HepG2 (cell line): Measurements from ENCODE around the gene MLST8. TPM values are rescaled to one million over a fixed set of nuclear protein-coding genes. Genes with fewer than 3 reads are reported as not detected.

ENCODE experiments used
- AGO2 ChIP-seq: fragments of 200-400 bp; formaldehyde crosslinking; optimal IDR thresholded peaks from 2 replicates; pipeline ENCODE3; 2017; ENCODE audit warnings: mild to moderate bottlenecking, low read depth, low read length, moderate library complexity
- HNF4G ChIP-seq, 2 experiments: sonication (generic) in 1 of 2; formaldehyde crosslinking in 1 of 2; IDR thresholded peaks; 2 replicates each; pipeline versions ENCODE4 v1.4.0 to v1.6.1; 2011 to 2020; ENCODE audit warnings: borderline replicate concordance in 2 of 2, low read depth in 2 of 2, mild to moderate bottlenecking in 2 of 2, low read length in 1 of 2, missing genetic modification reagents in 1 of 2, moderate library complexity in 1 of 2
- KLF13 ChIP-seq: sonication (generic); formaldehyde crosslinking; IDR thresholded peaks from 2 replicates; pipeline ENCODE4 v1.4.0; 2020; ENCODE audit warnings: mild to moderate bottlenecking, missing genetic modification reagents
- LCORL ChIP-seq, 2 experiments: fragments of 450-650 bp in 1 of 2; sonication (generic) in 1 of 2; formaldehyde crosslinking in 1 of 2; IDR thresholded peaks; 2 replicates each; pipeline versions ENCODE4 v1.5.0 to v1.6.1; 2017 to 2020; ENCODE audit warnings: antibody characterized with exemption in 1 of 2, missing genetic modification reagents in 1 of 2
- PHF8 ChIP-seq: sonication (generic); formaldehyde crosslinking; IDR thresholded peaks from 2 replicates; pipeline ENCODE4 v1.5.0; 2020; ENCODE audit warnings: missing genetic modification reagents
- RARA ChIP-seq: IDR thresholded peaks from 2 replicates; pipeline ENCODE4 v1.6.1; 2016; ENCODE audit warnings: missing genetic modification reagents, missing compliant biosample characterization
- SMC3 ChIP-seq: IDR thresholded peaks from 2 replicates; pipeline ENCODE4 v1.6.1; 2011; ENCODE audit warnings: low read length, improper control_type of control experiment
- SRY ChIP-seq: sonication (generic); formaldehyde crosslinking; IDR thresholded peaks from 2 replicates; pipeline ENCODE4 v1.8.0; 2022; ENCODE audit warnings: mild to moderate bottlenecking, missing genetic modification reagents
- TGIF2 ChIP-seq: IDR thresholded peaks from 2 replicates; pipeline ENCODE4 v1.6.1; 2016; ENCODE audit warnings: control low read depth, missing compliant biosample characterization
- TP53 ChIP-seq: sonication (generic); formaldehyde crosslinking; conservative IDR thresholded peaks from 2 replicates; pipeline ENCODE4 v1.4.0; 2020; ENCODE audit warnings: missing genetic modification reagents
- ZBTB20 ChIP-seq: sonication (generic); formaldehyde crosslinking; IDR thresholded peaks from 2 replicates; pipeline ENCODE4 v1.8.1; 2023; ENCODE audit warnings: missing genetic modification reagents, low read depth, mild to moderate bottlenecking, borderline replicate concordance
- ZBTB7B ChIP-seq: sonication (generic); formaldehyde crosslinking; IDR thresholded peaks from 2 replicates; pipeline ENCODE4 v1.4.0; 2020; ENCODE audit warnings: missing genetic modification reagents
- ZFP1 ChIP-seq: IDR thresholded peaks from 2 replicates; pipeline ENCODE4 v1.6.1; 2016
- ZFX ChIP-seq: sonication (generic); formaldehyde crosslinking; IDR thresholded peaks from 2 replicates; pipeline ENCODE4 v1.4.0; 2020; ENCODE audit warnings: mild to moderate bottlenecking, low read depth, missing genetic modification reagents, moderate library complexity
- ZNF296 ChIP-seq: sonication (generic); formaldehyde crosslinking; conservative IDR thresholded peaks from 2 replicates; pipeline ENCODE4 v1.5.0; 2020; ENCODE audit warnings: mild to moderate bottlenecking, missing genetic modification reagents
- ZNF34 ChIP-seq: sonication (generic); formaldehyde crosslinking; IDR thresholded peaks from 2 replicates; pipeline ENCODE4 v1.4.0; 2020; ENCODE audit warnings: mild to moderate bottlenecking, missing genetic modification reagents, borderline replicate concordance
- ZNF672 ChIP-seq: sonication (generic); formaldehyde crosslinking; IDR thresholded peaks from 2 replicates; pipeline ENCODE4 v1.8.1; 2022; ENCODE audit warnings: missing genetic modification reagents
- ZNF776 ChIP-seq: sonication (generic); formaldehyde crosslinking; IDR thresholded peaks from 2 replicates; pipeline ENCODE4 v1.4.0; 2020; ENCODE audit warnings: mild to moderate bottlenecking, missing genetic modification reagents
- ZNF816 ChIP-seq: sonication (generic); formaldehyde crosslinking; IDR thresholded peaks from 2 replicates; pipeline ENCODE4 v1.8.0; 2022; ENCODE audit warnings: missing genetic modification reagents, mild to moderate bottlenecking, borderline replicate concordance
- polyA plus RNA-seq, 8 experiments: library from polyadenylated mRNA; depleted of rRNA in 3 of 8; stranded (reverse) in 7 of 8; unstranded in 1 of 8; fragments of >200 nt; fragmentation: Illumina TruSeq in 4 of 8; extraction: Trizol in 4 of 8; gene quantifications; 2 replicates each; pipeline versions ENCODE4 v1.2.1 to v1.2.3, GENCODE V29; 2011 to 2016; ENCODE audit warnings: low read depth in 4 of 8, missing spikeins in 1 of 8, mixed read lengths in 1 of 8; ENCODE audit not compliant: insufficient read depth in 1 of 8
- total RNA-seq, 5 experiments: library from RNA; depleted of rRNA; stranded (reverse); fragments of >200 nt; fragmentation: Illumina TruSeq; extraction: Trizol; gene quantifications; 2 replicates each; pipeline ENCODE4 v1.2.3, GENCODE V29; 2016; ENCODE audit warnings: low read depth in 1 of 5
- TF ChIP-seq, protein P1 (sequence below): IDR thresholded peaks from 2 replicates; pipeline ENCODE4 v1.6.1; 2016; ENCODE audit warnings: missing genetic modification reagents, missing compliant biosample characterization
- TF ChIP-seq, protein P2 (sequence below): sonication (generic); formaldehyde crosslinking; IDR thresholded peaks from 2 replicates; pipeline ENCODE4 v1.5.1; 2020; ENCODE audit warnings: mild to moderate bottlenecking, moderate library complexity, missing genetic modification reagents
- TF ChIP-seq, protein P3 (sequence below): sonication (generic); formaldehyde crosslinking; IDR thresholded peaks from 2 replicates; pipeline ENCODE4 v1.4.0; 2020; ENCODE audit warnings: missing genetic modification reagents
- TF ChIP-seq, protein P4 (sequence below): sonication (generic); formaldehyde crosslinking; IDR thresholded peaks from 2 replicates; pipeline ENCODE4 v1.4.0; 2020; ENCODE audit warnings: mild to moderate bottlenecking, missing genetic modification reagents

Gene MLST8
- total and polyA plus RNA-seq, 2 of the 13 experiments (the other 11 are each of a cell fraction or from before 2014, with no cell fraction given), result 30.8 to 72.7 TPM

- TF ChIP-seq, protein P1, sequence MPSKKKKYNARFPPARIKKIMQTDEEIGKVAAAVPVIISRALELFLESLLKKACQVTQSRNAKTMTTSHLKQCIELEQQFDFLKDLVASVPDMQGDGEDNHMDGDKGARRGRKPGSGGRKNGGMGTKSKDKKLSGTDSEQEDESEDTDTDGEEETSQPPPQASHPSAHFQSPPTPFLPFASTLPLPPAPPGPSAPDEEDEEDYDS (CRISPR knock-in tag), result 0 out of 2 replicates have a peak, but pooled peaks have one; percentile 21
- TF ChIP-seq ZFP1 (no peak), HNF4G (IDR thresholded peaks at IDR 0.05; ENCODE audit: borderline replicate concordance, low read depth, low read length) (no peak), HNF4G (CRISPR knock-in tag; IDR thresholded peaks at IDR 0.05; ENCODE audit: borderline replicate concordance, low read depth) (0 out of 2 replicates have a peak, but pooled peaks have one; percentile 44), TP53 (CRISPR knock-in tag) (no peak), SRY (CRISPR knock-in tag) (0 out of 2 replicates have a peak, but pooled peaks have one; percentile 41), LCORL (IDR thresholded peaks at IDR 0.05) (no peak), LCORL (CRISPR knock-in tag; IDR thresholded peaks at IDR 0.05) (no peak), ZFX (CRISPR knock-in tag) (peak; percentile 66), ZBTB20 (no peak), ZNF776 (CRISPR knock-in tag) (no peak), ZBTB7B (CRISPR knock-in tag) (peak; percentile 47; the same call in 1 of the 2 replicates), SMC3 (no peak), PHF8 (CRISPR knock-in tag) (0 out of 2 replicates have a peak, but pooled peaks have one; percentile 26), RARA (CRISPR knock-in tag) (peak; percentile 39), TGIF2 (0 out of 2 replicates have a peak, but pooled peaks have one; percentile 24), KLF13 (CRISPR knock-in tag) (0 out of 2 replicates have a peak, but pooled peaks have one; percentile 49), AGO2 (peak; percentile 94), ZNF816 (CRISPR knock-in tag) (no peak), ZNF296 (CRISPR knock-in tag) (no peak), ZNF34 (CRISPR knock-in tag) (0 out of 2 replicates have a peak, but pooled peaks have one; percentile 16), ZNF672 (CRISPR knock-in tag) (0 out of 2 replicates have a peak, but pooled peaks have one; percentile 59)
- TF ChIP-seq, protein P2, sequence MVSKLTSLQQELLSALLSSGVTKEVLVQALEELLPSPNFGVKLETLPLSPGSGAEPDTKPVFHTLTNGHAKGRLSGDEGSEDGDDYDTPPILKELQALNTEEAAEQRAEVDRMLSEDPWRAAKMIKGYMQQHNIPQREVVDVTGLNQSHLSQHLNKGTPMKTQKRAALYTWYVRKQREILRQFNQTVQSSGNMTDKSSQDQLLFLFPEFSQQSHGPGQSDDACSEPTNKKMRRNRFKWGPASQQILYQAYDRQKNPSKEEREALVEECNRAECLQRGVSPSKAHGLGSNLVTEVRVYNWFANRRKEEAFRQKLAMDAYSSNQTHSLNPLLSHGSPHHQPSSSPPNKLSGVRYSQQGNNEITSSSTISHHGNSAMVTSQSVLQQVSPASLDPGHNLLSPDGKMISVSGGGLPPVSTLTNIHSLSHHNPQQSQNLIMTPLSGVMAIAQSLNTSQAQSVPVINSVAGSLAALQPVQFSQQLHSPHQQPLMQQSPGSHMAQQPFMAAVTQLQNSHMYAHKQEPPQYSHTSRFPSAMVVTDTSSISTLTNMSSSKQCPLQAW (CRISPR knock-in tag), result 0 out of 2 replicates have a peak, but pooled peaks have one; percentile 17
- TF ChIP-seq, protein P3, sequence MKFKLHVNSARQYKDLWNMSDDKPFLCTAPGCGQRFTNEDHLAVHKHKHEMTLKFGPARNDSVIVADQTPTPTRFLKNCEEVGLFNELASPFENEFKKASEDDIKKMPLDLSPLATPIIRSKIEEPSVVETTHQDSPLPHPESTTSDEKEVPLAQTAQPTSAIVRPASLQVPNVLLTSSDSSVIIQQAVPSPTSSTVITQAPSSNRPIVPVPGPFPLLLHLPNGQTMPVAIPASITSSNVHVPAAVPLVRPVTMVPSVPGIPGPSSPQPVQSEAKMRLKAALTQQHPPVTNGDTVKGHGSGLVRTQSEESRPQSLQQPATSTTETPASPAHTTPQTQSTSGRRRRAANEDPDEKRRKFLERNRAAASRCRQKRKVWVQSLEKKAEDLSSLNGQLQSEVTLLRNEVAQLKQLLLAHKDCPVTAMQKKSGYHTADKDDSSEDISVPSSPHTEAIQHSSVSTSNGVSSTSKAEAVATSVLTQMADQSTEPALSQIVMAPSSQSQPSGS, result 0 out of 2 replicates have a peak, but pooled peaks have one; percentile 22
- TF ChIP-seq, protein P4, sequence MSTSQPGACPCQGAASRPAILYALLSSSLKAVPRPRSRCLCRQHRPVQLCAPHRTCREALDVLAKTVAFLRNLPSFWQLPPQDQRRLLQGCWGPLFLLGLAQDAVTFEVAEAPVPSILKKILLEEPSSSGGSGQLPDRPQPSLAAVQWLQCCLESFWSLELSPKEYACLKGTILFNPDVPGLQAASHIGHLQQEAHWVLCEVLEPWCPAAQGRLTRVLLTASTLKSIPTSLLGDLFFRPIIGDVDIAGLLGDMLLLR (CRISPR knock-in tag), result peak; percentile 58; the same call in 1 of the 2 replicates
Observed at GRCh38 chr16:2210386-2211365, 5.4 kb downstream of the MLST8 start, which contains the start of gene BRICD5 (continued).
